GM12878 (cell line): ENCODE results near the gene TMEM132D.

Experiments
- CREM ChIP-seq: IDR thresholded peaks from 2 replicates; pipeline ENCODE4 v1.6.1; 2014; ENCODE audit warnings: antibody characterized with exemption, low read depth
- CTCF ChIP-seq, 3 experiments: IDR thresholded peaks in 2 of 3; conservative IDR thresholded peaks in 1 of 3; 2 replicates each; pipeline ENCODE4 v1.5.1; 2011; ENCODE audit warnings: low read depth in 3 of 3, low read length in 3 of 3, mild to moderate bottlenecking in 3 of 3, control low read depth in 2 of 3, moderate library complexity in 2 of 3, inconsistent platforms in 1 of 3, mixed read lengths in 1 of 3; ENCODE audit not compliant: control insufficient read depth in 2 of 3, insufficient read depth in 1 of 3; ENCODE audit errors: extremely low read depth in 1 of 3
- EGR1 ChIP-seq, 2 experiments: IDR thresholded peaks; 1 replicate in 1 of 2; 2 replicates in 1 of 2; pipeline ENCODE4 v1.6.1; 2011 to 2012; ENCODE audit warnings: low read depth in 2 of 2, low read length in 2 of 2, borderline replicate concordance in 1 of 2, mild to moderate bottlenecking in 1 of 2, moderate library complexity in 1 of 2
- ETV6 ChIP-seq, 2 experiments: fragments of 450-650 bp in 1 of 2; IDR thresholded peaks in 1 of 2; conservative IDR thresholded peaks in 1 of 2; 2 replicates each; pipeline ENCODE4 v1.6.1; 2014; ENCODE audit warnings: antibody characterized with exemption in 1 of 2, borderline replicate concordance in 1 of 2, low read depth in 1 of 2, mild to moderate bottlenecking in 1 of 2, moderate library complexity in 1 of 2
- GABPA ChIP-seq: IDR thresholded peaks from 2 replicates; pipeline ENCODE4 v1.6.1; 2014; ENCODE audit warnings: antibody characterized with exemption, low read depth, mild to moderate bottlenecking, inconsistent platforms
- IRF5 ChIP-seq: fragments of 450-650 bp; IDR thresholded peaks from 2 replicates; pipeline ENCODE4 v1.6.1; 2017; ENCODE audit warnings: borderline replicate concordance
- MYC ChIP-seq: IDR thresholded peaks from 2 replicates; pipeline ENCODE4 v1.6.1; 2011; ENCODE audit warnings: mild to moderate bottlenecking, low read length, moderate library complexity, inconsistent platforms; ENCODE audit not compliant: insufficient read depth, insufficient replicate concordance, insufficient read length, severe bottlenecking
- NR2C2 ChIP-seq: IDR thresholded peaks from 2 replicates; pipeline ENCODE4 v1.6.1; 2011; ENCODE audit warnings: borderline replicate concordance, low read depth; ENCODE audit not compliant: control insufficient read depth, insufficient read length
- RAD21 ChIP-seq: IDR thresholded peaks from 2 replicates; pipeline ENCODE4 v1.6.1; 2011; ENCODE audit warnings: mild to moderate bottlenecking, low read depth, low read length, moderate library complexity; ENCODE audit not compliant: insufficient read depth
- REST ChIP-seq: IDR thresholded peaks from 2 replicates; pipeline ENCODE4 v1.6.1; 2012; ENCODE audit warnings: mild to moderate bottlenecking, low read depth, low read length
- TF ChIP-seq, protein P1 (sequence below): IDR thresholded peaks from 2 replicates; pipeline ENCODE4 v1.6.1; 2011; ENCODE audit warnings: low read depth, mild to moderate bottlenecking, low read length, moderate library complexity, borderline replicate concordance; ENCODE audit errors: extremely low read depth

GRCh38 chr12:129207084-129207483 is 696.7 kb downstream of the TMEM132D start:
- no peak for TF ChIP-seq REST
- TF ChIP-seq IRF5 = no peak
- no peak for TF ChIP-seq EGR1 (IDR thresholded peaks at IDR 0.05; ENCODE audit: borderline replicate concordance in 1 of 2, low read depth in 2 of 2, low read length in 2 of 2)
- no peak for TF ChIP-seq MYC
- TF ChIP-seq CREM = no peak
- TF ChIP-seq CTCF (IDR thresholded peaks at IDR 0.05 in 2 of 3, conservative IDR thresholded peaks at IDR 0.05 in 1 of 3; ENCODE audit: control insufficient read depth in 2 of 3, extremely low read depth in 1 of 3, insufficient read depth in 1 of 3, low read depth in 3 of 3, low read length in 3 of 3) = no peak
- no peak for TF ChIP-seq GABPA
- TF ChIP-seq NR2C2 = no peak
- TF ChIP-seq RAD21 = no peak
- TF ChIP-seq ETV6 (conservative IDR thresholded peaks at IDR 0.05 in 1 of 2, IDR thresholded peaks at IDR 0.05 in 1 of 2; ENCODE audit: borderline replicate concordance in 1 of 2, low read depth in 1 of 2) = no peak
- TF ChIP-seq, protein P1, sequence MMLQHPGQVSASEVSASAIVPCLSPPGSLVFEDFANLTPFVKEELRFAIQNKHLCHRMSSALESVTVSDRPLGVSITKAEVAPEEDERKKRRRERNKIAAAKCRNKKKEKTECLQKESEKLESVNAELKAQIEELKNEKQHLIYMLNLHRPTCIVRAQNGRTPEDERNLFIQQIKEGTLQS = no peak
